Calu3 (cell line): ENCODE data around the gene IGSF8. TPM values are rescaled to one million over a fixed set of nuclear protein-coding genes. Genes with fewer than 3 reads are reported as not detected.

Source experiments
- BruUV-seq: library from RNA; stranded (reverse); fragments of 400-500 nt; replicated peaks from 2 replicates; lab custom pipeline; 2021; lab: Mats Ljungman, UMichigan
- CTCF ChIA-PET: fragments of 300-600 bp; sonication (Branson Sonifier 250); formaldehyde crosslinking; loops from one replicate; lab custom pipeline; 2022; ENCODE audit warnings: antibody characterized with exemption; lab: Charles Lee
- DNase-seq: peaks from one replicate; pipeline ENCODE4 v3.0.0; 2022
- H3K27ac Mint-ChIP-seq: one replicate; pipeline ENCODE4 v1.8.0; 2022; ENCODE audit warnings: mixed read lengths; ENCODE audit not compliant: unreplicated experiment
- H3K27me3 Mint-ChIP-seq: one replicate; pipeline ENCODE4 v1.8.0; 2022; ENCODE audit warnings: mixed read lengths; ENCODE audit not compliant: unreplicated experiment
- H3K36me3 Mint-ChIP-seq: one replicate; pipeline ENCODE4 v1.8.0; 2022; ENCODE audit warnings: mild to moderate bottlenecking, moderate library complexity, mixed read lengths; ENCODE audit not compliant: insufficient read depth, unreplicated experiment
- H3K4me1 Mint-ChIP-seq: one replicate; pipeline ENCODE4 v1.8.0; 2022; ENCODE audit warnings: mild to moderate bottlenecking, low read depth, mixed read lengths; ENCODE audit not compliant: unreplicated experiment
- H3K4me3 Mint-ChIP-seq: one replicate; pipeline ENCODE4 v1.8.0; 2022; ENCODE audit warnings: mild to moderate bottlenecking, low read depth, moderate library complexity, mixed read lengths; ENCODE audit not compliant: unreplicated experiment
- H3K9me3 Mint-ChIP-seq: one replicate; pipeline ENCODE4 v1.8.0; 2022; ENCODE audit warnings: low read depth, mixed read lengths; ENCODE audit not compliant: unreplicated experiment
- CTCF ChIP-seq: fragments of 200-600 bp; IDR thresholded peaks from one replicate; pipeline ENCODE4 v1.8.0; 2022; ENCODE audit warnings: antibody characterized with exemption; ENCODE audit not compliant: unreplicated experiment
- intact Hi-C: fragments of 100-400 bp; cut with micrococcal nuclease; formaldehyde crosslinking; loops from one replicate; pipeline ENCODE4 v1.10.0; 2022; ENCODE audit not compliant: unreplicated experiment
- total RNA-seq: library from RNA; stranded (reverse); gene quantifications from 2 replicates; pipeline ENCODE4 v1.2.3, GENCODE V29; 2022

IGSF8 gene
- total RNA-seq, 1 experiment from 2014 or later, result 31.6 TPM

GRCh38 chr1:160064164-160064563 is 34.3 kb downstream of the IGSF8 start:
- BruUV-seq, result no TSS peak
- H3K36me3 Mint-ChIP-seq, result no peaks in the 10 kb centered on the region
- intact Hi-C loops, result no loop called here
- H3K4me1 Mint-ChIP-seq, result no peaks in the 10 kb centered on the region
- no peak for DNase-seq
- H3K4me3 Mint-ChIP-seq, result no peak overlapping the region
- TF ChIP-seq CTCF, result no peak
- CTCF ChIA-PET, result no interaction called here
- no peaks in the 10 kb centered on the region for H3K9me3 Mint-ChIP-seq
- no peak overlapping the region for H3K27ac Mint-ChIP-seq
- H3K27me3 Mint-ChIP-seq, result peaks cover 62% of the 10 kb centered on the region

GRCh38 chr1:160063176-160063575 is 35.2 kb downstream of the IGSF8 start:
- no peak for TF ChIP-seq CTCF
- Mint-ChIP-seq H3K36me3 (no peaks in the 10 kb centered on the region), H3K27ac (no peak overlapping the region), H3K9me3 (no peaks in the 10 kb centered on the region), H3K4me1 (no peaks in the 10 kb centered on the region), H3K27me3 (peaks cover 62% of the 10 kb centered on the region), H3K4me3 (no peak overlapping the region)
- no peak for DNase-seq
- CTCF ChIA-PET, result interaction anchor here (0.9 kb wide), 1 partner anchor 23 kb away, joined by 4 read pairs; no protein-coding TSS in a partner anchor
- intact Hi-C loops, result no loop called here
- no TSS peak for BruUV-seq

- Mint-ChIP-seq H3K4me3 (no peak overlapping the region), H3K4me1 (no peaks in the 10 kb centered on the region), H3K9me3 (no peaks in the 10 kb centered on the region), H3K36me3 (no peaks in the 10 kb centered on the region), H3K27me3 (peaks cover 62% of the 10 kb centered on the region), H3K27ac (no peak overlapping the region)
- no peak for DNase-seq
- no peak for TF ChIP-seq CTCF
- intact Hi-C loops, result no loop called here
- BruUV-seq, result no TSS peak
- CTCF ChIA-PET, result no interaction called here
Observed at GRCh38 chr1:160062230-160062532, 36.2 kb downstream of the IGSF8 start.

- H3K27ac Mint-ChIP-seq, result no peak overlapping the region
- CTCF ChIA-PET, result no interaction called here
- no peak for TF ChIP-seq CTCF
- no peaks in the 10 kb centered on the region for H3K9me3 Mint-ChIP-seq
- intact Hi-C loops, result no loop called here
- no peaks in the 10 kb centered on the region for H3K4me1 Mint-ChIP-seq
- no peaks in the 10 kb centered on the region for H3K36me3 Mint-ChIP-seq
- BruUV-seq, result no TSS peak
- no peak overlapping the region for H3K4me3 Mint-ChIP-seq
- peaks cover 62% of the 10 kb centered on the region for H3K27me3 Mint-ChIP-seq
- DNase-seq, result no peak
Observed at GRCh38 chr1:160061369-160062229, 36.8 kb downstream of the IGSF8 start.
